ENCODE results near the gene LPAR2.
"Not testable (repeated sequence)": the region's sequence is repeated elsewhere in the genome, so short reads cannot be mapped to it uniquely, and the experiment has no call there.

LPAR2 gene

DNA sequence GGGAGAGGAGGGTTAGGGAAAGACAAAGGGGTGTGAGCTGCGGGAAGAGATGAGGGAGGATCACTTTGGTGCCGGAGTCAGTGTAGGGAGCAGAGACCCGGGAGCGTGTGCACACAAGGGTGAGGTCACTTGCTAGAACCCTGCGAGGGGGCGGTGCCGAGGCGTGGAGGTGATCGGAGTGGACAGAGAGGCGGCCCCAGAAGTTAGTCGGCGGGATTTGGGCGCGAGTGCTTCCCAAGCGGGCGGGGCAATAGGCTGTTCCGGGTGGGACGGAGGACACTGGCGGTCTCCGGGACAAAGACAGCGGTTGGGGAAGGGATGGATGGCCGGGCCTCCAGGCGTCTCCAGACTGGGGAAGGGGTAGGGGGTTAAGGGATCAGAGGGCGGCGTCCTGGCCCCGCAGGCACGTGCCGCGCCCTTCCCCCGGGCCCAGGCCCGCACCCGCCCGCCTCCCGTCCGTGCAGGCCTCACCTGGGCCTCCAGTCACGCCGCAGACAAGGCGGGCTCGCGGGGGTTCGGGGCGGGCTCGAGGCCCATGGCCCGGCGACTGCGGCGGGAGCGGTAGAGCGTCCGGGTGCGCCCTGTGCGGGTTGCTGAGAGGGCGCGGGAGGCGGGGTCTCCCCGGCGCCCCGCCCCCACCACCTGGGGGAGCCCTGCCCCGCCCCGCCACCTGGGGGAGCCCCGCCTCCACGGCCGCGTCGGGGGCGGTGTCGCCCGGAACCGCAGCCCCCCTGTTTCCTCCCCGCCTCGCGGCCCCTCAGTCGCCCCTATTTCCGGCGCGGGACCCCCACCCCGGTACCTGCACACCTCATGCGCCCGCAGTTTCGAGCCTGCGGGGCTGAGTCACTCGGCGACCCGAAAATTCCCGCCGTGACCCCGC, at the start of gene LPAR2:
Gene LPAR2 (minus strand): TSS at position 600 of the 880 bp plus-strand sequence. CDS start 945 bp downstream, outside the sequence.
- peak; percentile 56 for DNase-seq

DNA sequence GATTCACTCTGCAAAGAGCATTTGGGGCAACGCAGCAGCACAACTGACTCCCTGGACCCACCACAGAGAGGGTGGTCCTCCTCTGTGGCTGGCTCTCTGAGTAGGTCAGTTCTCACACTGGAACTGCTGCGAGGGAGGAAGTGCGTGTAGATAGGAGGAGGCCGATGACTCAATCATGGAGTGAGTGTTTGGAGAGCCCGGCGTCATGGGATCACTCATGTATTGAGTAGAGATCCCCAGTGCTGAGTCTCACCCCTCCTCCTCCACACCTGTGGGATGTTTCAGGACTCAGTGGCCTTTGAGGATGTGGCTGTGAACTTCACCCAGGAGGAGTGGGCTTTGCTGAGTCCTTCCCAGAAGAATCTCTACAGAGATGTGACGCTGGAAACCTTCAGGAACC, 49.6 kb upstream of the LPAR2 start:
- DNase-seq: no peak

DNA sequence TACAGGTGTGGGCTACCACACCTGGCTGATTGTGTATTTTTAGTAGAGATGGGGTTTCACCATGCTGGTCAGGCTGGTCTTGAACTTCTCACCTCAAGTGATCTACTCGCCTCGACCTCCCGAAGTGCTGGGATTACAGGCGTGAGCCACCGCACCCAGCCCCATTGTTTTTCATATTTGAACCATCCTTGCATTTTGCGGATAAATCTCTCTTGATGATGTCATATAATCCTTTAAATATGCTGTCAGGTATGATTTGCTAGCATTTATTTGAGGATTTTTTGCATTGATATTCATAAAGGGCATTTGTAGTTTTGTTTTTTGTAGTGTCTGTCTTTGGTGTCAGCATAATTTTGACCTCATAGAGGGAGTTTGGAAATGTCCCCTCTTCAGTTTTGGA, 46.3 kb upstream of the LPAR2 start:
- no peak for DNase-seq

DNA sequence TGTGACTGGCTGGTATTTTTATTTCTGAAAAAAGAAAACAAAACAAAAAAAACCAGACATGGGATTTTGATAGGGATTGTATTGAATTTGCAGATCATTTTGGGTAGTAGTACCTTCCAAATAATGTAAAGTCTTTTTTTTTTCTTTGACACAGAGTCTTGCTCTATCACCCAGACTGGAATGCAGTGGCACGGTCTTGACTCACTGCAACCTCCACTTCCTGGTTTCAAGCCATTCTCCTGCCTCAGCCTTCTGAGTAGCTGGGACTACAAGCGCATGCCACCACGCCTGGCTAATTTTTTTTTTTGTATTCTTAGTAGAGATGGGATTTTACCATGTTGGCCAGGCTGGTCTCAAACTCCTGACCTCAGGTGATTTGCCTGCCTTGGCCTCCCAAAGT, 44.8 kb upstream of the LPAR2 start:
- DNase-seq: no peak

DNA sequence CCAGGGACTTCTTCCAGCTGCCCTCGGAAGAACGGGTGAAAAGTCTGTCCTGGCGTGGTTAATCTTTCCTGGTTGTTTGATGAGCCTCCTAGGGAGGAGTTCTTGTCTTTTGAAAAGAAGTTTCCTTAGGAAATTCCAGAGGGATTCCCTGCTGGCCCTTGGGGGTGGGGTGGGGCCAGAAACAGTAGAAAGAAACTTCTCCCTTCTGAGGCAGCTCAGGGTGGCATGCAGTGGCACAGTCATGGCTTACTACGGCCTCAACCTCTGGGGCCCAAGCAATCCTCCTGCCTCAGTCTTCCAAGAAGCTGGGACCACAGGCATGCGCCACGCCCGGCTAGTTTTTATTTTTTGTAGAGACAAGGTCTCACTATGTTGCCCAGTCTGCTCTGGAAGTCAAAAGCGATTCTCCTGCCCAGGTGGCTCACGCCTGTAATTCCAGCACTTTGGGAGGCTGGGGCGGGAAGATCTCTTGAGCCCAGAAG, 42.1 kb upstream of the LPAR2 start:
- no peak for DNase-seq

DNA sequence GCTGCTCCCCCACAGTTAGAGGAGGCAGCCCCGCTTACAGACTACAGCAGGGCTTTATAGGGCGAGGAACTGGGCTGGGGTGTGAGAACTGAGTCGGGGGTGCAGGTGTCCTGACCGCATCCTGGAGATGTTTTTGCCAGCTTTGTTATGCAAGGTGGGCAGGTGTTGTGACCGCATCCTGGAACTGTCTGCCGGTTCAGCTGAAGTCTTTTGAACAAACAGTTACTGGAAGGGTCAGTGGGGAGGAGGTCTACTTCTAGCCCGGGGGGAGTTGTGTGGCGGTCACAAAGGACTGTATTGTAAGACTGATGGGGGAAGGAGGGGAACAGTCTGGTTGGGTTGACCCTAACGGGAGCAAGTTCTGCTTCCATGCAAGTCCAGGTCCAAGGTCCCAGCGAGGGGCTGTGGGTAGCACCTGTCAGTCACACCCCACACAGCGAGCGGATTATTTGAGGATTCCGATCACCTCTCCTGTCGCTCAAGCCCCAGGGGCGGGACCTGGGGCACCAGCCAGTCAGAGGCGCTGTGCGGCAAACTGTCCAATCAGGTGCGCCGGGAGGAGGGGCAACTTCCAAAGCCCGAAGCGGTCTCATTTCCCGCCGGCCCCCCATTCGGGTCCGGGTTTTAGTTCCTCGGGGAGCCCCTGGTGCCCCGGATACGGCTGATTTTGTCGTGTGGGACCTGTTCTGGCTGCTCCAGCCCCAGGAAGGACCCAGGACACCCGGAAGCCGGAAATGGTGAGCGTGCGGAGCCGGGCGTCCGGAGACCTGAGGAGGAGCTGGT, 40.4 kb upstream of the LPAR2 start, which contains the start of gene ZNF101:
Gene ZNF101 (plus strand): TSS at position 610 of the 783 bp plus-strand sequence. CDS start 125 bp downstream, at position 735.
- DNase-seq: peak; percentile 98

DNA sequence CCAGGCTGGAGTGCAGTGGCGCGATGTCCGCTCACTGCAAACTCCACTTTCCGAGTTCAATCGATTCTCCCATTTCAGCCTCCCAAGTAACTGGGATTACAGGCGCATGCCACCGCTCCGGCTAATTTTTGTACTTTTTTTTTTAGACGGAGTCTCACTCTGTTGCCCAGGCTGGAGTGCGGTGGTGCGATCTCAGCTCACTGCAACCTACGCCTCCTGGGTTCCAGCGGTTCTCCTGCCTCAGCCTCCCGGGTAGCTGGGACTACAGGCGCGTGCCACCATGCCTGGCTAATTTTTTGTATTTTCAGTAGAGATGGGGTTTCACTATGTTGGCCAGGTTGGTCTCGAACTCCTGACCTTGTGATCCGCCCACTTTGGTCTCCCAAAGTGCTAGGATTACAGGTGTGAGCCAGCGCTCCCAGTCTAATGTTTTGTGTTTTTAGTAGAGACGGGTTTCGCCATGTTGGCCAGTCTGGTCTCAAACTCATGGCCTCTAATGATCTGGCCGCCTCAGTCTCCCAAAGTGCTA, 37.5 kb upstream of the LPAR2 start:
- DNase-seq: not testable (repeated sequence)

DNA sequence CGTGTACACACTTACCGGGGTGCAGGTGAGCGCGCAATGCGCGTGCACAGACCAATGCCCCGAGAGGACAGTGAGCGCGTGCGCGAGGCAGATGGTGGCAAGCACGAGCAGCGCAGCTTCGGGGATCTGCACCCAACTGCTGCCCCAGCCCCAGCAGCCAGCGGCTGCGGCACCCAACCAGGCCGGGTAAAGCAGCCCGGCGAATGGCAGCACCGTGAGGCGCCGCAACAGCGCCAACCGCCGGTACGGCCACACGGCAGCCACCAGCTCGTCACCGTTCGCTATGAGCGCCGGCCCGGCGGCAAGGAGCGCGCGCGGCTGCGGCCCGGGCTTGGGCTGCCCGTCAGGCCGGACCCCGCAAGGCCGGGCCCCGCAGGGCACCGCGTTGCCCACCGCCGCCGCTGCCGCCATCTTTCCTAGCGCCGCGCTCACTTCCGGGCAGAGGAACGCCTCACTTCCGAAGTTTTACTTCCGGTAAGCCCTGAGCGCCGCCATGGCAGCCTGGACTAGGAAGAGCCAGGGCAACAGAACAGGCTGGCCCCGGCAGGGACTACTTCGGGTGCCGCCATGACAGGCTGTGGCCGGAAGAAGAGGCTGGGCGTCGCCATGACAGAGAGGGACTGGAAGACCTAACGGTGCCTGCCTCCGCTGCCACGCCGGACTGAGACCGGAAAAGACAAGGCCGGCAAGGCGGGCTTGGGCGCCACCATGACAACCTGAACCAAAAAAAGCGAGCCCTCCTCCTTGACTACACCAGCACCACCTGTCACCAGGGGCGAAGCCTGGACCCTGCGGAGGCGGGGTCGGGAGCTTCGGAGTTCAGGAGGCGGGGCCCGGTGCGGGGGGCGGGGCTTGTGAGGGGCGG, 35.5 kb upstream of the LPAR2 start, which contains the start of gene ATP13A1:
Gene ATP13A1 (minus strand): TSS at position 421 of the 865 bp plus-strand sequence. CDS start 10 bp downstream, at position 411.
- DNase-seq: peak; percentile 98

DNA sequence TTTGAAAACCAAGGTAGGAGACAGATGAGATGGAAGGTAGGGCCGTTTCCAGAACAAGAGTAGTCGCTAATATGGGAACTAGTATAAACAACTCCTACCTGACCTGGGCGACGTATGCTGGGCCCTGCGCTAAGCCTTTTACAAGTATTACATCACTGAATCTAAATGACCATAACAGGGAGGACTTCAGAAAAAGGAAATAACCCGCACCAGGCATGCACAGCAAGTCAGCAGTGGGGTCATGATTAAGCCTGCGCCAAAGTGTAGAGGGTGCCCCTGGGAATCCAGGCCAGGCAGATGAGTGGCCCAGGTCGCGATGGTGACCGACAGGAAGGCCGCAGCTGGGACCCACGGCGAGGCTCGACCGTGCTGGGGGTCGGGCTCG, 34.8 kb upstream of the LPAR2 start:
- no peak for DNase-seq

DNA sequence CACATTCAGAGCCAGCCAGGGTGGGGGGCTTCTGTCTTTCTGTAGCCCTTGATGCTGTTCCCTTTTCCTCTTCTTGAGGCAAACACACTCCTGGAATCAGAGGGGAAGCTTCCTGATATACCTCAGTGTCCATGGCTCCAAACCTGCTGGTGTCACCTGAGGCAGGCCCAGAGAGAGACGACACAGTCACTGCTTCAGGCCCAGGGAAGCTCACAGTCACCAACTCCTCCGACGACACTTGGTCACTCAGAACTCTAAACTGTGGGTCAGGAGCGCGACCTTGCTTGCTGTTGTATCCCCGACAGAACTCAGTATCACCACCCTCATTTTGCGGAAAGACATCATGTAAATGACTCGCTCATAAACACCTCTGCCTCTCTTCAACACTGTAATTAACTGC, 34.3 kb upstream of the LPAR2 start:
- no peak for DNase-seq

DNA sequence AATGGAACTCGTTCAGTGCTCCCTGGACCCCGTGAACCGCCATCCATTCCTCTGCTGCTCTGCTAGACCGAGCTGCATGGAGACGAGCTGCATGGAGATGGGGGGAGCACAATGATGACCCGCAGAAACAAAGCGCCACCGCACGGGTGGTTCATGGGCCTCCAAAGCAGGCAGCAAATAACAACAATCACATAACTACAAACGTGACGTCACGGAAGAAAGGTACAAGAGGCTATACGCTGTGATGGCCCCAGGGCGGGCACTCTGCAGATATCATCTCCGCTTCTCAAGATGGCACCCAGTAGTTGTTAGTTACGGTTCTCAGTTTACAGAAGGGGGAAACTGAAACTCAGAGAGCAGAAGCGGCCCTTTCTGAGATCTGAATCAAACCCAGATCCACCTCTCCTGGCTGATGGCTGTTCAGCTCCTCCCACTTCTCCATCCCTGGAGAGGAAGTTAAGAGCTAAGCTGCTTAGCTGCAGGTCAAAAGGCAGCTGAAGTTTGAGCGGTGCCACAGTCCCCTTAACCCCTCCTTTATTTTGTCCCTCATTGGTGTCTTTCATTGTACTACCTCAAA, 33.7 kb upstream of the LPAR2 start:
- DNase-seq: peak; percentile 88

DNA sequence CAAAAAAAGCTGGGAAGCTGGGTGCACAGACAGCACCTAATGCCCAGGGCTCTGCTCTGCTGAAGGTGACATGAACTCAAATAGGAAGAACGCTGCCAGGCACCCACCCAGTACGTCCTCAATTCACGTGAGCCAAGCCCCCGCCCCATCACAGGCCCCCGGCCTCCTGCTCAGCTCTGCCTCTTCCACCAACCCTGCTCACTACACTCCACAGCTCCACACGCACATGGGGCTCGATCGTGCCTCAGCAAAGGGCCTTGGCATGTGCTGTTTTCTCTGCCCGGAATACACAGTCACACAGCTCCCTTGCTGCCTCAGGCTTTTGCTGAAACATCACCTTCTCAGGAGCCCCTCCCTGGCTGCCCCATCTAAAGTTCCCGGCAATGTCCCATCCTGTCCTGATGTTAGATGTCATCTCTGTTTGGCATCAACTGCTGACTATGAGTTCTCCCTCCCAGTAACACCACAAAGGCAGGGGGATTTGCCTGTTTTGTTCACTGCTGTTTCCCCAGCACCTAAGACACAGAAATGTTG, 33.2 kb upstream of the LPAR2 start:
- DNase-seq: no peak

DNA sequence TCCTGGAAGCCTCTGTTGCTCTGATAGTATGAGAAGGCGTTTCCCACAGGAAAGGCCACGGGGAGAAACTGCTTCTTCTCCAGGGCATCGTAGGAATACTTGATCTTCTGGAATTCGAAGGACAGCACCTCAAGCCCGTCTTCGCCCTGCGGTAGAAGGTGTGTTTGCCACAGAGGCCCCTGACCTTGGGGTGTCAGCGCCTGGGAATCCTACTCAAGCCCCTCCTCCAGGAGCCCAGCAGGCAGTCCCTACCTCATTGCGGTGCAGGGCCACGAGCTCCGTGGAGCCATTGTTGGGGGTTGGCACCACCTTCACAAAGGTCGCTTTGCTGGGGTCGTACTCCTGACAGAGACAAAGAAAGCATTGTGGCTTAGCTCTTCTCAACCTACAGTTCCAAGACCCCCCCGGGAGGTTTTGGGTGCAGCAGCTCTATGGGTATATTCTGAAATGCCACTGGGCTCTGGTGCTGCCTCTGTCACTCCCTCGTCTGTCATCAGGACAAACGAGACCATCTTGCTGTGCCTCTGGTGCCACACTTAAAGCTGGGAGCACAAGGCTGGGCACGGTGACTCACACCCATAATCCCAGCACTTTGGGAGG, 31.7 kb upstream of the LPAR2 start:
- no peak for DNase-seq

DNA sequence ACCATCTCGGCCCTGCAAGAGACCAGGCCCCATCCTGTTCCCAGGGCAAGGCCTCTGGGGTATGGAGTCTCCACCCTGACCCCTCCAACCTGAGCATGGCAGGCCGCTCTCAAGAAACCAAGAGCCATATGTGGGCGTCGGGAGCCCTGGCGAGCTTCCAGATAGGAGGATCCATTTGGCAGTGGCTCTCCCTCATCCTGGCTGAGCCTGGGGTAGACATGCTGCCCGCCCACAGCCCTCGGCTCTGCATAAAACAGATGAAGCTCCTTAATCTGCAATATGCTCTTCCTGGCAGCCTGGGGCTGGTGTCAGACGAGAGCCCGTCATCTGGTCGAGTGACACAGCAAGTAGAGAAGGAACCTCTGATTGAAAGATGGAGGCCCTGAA, 29.4 kb upstream of the LPAR2 start:
- DNase-seq: no peak

DNA sequence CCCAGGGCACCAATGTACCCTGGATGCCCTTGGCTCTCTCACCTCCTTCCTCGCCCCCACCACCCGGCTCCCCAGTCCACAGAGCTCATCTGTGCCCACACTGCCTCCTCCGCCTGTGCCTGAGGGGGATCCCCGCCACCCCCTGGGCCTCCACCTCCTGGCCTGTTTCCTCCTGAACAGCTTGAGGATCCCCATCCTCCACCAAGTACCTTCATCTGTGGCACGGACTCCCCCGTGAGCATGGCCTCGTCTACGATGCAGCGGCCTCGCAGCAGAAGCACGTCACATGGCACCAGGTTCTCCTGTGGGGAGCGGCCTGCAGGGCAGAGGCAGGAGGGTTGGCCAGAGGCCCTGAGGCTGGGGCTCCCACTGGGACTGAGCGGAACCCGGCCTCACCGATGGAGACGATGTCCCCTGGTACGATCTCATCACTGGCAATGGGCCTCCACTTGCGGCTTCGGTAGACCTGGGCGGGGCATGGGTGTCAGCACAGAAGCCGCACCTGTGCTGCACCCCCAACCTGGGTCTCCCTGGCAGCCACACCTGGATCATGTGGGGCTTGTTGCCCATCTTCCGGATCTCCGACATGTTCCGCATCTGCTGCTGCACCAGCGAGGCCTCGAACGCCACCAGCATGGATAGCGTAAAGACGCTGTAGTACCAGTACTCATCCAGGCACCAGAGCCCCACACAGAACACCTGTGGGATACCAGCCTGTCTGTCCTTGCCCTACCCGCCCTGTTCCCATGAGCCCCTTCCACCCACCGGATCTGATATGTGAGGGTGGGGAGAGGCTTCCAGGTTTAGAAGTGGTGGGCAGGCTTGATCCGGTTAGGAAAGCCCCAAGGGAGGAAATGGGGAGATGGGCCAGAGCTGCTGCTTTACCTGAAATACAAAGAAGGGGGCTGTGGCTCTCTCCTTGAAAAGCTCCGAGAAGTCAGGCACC, 28.7 kb upstream of the LPAR2 start:
- DNase-seq: no peak

DNA sequence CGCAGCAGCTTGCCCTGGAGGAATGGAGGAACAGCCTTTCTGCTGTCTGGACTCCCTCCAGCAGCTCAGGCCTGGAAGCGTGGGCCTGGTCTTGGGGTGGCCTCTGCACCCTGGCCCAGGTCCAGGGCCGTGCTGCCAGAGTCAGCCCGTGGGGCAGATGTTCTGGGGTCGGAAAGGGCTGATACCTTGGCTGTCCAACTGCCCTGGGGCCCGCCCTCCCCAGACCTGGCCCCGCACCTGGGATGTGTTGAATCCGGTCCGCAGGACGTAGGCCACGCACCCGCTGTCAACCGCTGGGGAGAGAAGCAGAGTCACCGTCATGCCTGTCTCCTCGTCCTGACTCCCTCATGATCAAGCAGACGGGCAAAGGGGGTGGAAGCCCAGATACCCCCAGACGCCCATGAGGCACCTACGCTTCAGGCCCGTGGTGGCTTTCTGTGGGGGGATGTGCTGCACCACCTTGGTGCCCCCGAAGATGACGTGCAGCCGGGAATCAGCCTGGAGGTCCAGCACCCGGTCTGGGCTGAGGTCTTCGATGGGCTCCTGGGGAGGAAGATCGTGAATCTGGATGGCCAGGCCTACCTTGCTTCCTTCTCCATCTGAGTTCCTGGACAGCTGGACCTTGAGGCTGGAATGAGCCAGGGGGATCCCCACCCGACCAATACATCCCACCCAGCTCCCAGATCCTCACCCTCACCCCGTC, 27.8 kb upstream of the LPAR2 start:
- no peak for DNase-seq

DNA sequence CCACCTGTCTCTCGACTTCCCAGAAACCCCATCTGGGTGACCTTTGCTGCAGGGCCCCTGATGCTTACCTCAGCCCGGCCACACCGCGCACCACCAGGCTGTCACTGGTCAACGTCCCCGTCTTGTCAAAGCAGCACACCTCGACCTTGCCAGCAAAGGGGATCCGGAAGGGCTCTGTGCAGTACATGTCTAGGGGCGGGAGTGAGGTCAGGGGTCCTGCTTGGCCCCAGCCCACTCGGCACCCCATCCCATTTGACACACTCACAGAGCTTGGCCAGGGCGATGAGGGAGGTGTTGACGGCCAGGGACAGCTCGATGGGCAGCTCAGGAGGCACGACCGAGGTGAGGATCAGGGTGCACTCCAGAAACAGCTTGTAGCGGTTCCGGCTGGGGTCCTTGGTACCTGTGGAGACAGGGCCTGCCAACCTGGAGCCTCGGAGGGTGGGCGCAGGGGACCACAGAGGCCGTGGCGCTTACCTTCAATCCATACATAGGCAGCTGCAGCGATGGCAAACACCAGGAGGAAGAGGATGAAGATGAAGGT, 27.1 kb upstream of the LPAR2 start:
- no peak for DNase-seq

DNA sequence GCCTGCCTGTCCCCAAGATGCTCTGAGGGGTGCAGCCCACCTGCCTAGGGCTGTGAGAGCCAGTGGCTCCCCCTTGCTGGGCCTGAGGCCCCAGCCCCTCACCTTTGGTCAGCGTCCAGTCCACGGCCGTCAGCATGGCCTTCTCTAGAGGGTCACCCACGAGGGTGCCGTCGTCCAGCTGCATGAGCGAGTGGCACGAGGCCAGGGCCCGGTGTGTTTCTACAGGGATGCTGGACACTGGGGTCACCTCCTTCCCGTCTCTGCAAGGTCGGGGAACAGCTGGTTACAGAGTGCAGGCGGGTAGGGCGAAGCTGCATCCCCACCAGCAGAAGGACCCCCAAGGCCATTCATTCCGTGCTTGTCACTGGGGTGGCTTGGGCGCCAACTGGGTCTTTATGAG, 26.4 kb upstream of the LPAR2 start:
- no peak for DNase-seq

DNA sequence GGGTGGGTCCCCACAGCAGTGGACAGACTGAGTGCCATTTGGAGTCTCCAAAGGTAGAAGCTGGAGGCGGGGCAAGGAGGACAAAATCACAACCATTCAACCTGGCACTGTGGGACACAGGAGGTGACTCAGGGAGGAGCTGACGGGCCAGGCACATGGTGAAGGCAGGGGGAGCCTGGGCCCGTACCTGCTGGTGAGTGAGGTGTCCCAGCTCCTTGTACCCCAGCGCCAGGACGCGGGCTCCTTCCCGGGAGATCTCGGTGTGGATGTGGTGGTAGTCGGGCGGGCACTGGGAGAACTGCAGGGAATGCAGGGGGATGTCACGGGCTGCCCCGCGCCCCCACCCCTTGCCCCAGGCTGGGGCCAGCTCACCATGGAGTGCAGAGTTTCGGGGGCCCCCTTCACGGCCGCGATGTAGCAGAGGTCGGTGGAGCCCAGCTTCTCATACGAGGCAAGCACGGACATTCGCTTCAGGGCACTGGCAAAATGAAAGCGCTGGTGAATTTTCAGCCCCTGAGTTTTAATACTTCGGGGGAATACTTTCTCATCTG, 25.7 kb upstream of the LPAR2 start:
- no peak for DNase-seq
